Activated T-cell treated with anti-CD3 and anti-CD28 coated beads, Interleukin-2, amount 50 U/mL, for 72 hours (primary cell): ENCODE measurements around the gene SLC22A8. TPM values are rescaled to one million over a fixed set of nuclear protein-coding genes. Genes with fewer than 3 reads are reported as not detected.
"Not testable (repeated sequence)": the region's sequence is repeated elsewhere in the genome, so short reads cannot be mapped to it uniquely, and the experiment has no call there.

Experiments
- ATAC-seq, 2 donors: fragments of 150-1000 bp; cut with Tn5 transposase; replicated peaks in 1 of 2; 2 replicates each; pipeline ENCODE4 v1.10.0; 2021; ENCODE audit warnings: moderate library complexity in 2 of 2, mild to moderate bottlenecking in 1 of 2
- DNase-seq, 2 donors: peaks; one replicate each; pipeline ENCODE4 v3.0.0; 2021 to 2022; ENCODE audit warnings: mixed read lengths in 1 of 2
- H3K27ac Mint-ChIP-seq: one replicate; pipeline ENCODE4 v1.8.0; 2022; ENCODE audit warnings: mild to moderate bottlenecking, moderate library complexity, mixed read lengths
- H3K27me3 Mint-ChIP-seq: one replicate; pipeline ENCODE4 v1.8.0; 2022; ENCODE audit warnings: low read depth, mixed read lengths
- H3K36me3 Mint-ChIP-seq, 2 donors: one replicate each; pipeline ENCODE4 v1.8.0; 2022; ENCODE audit warnings: mixed read lengths in 2 of 2, mild to moderate bottlenecking in 1 of 2; ENCODE audit not compliant: insufficient read depth in 2 of 2
- H3K4me1 Mint-ChIP-seq: one replicate; pipeline ENCODE4 v1.8.0; 2022; ENCODE audit warnings: low read depth, mixed read lengths
- H3K4me3 Mint-ChIP-seq, 2 donors: one replicate each; pipeline ENCODE4 v1.8.0; 2022; ENCODE audit warnings: mild to moderate bottlenecking in 2 of 2, mixed read lengths in 2 of 2, moderate library complexity in 2 of 2
- H3K9me3 Mint-ChIP-seq, 2 donors: one replicate each; pipeline ENCODE4 v1.8.0; 2022; ENCODE audit warnings: mixed read lengths in 2 of 2
- total RNA-seq, 2 donors: library from RNA; stranded (reverse); gene quantifications; one replicate each; pipeline ENCODE4 v1.2.3, GENCODE V29; 2022

Gene SLC22A8
- total RNA-seq, result not detected

- Mint-ChIP-seq H3K27me3 (peaks cover 17% of the 10 kb centered on the region), H3K4me3 (no peak within 1 kb of the TSS), H3K27ac (no peak within 1 kb of the TSS), H3K36me3 (no peaks in the 10 kb centered on the region), H3K9me3 (no peaks in the 10 kb centered on the region), H3K4me1 (no peaks in the 10 kb centered on the region)
- no peak for DNase-seq
- ATAC-seq, result no peak
These were observed at the start of gene SLC22A8 for GRCh38 chr11:63015521-63016215. SLC22A8 (minus strand) TSS chr11:63015841; CDS start chr11:63014958, 883 bp downstream.

- not testable (repeated sequence) for H3K4me1 Mint-ChIP-seq, H3K4me3 Mint-ChIP-seq, H3K27ac Mint-ChIP-seq, H3K36me3 Mint-ChIP-seq, H3K27me3 Mint-ChIP-seq, H3K9me3 Mint-ChIP-seq, ATAC-seq, DNase-seq
These were observed 30.6 kb upstream of the SLC22A8 start for GRCh38 chr11:63046203-63046602.

GRCh38 chr11:63042596-63042995, 27.0 kb upstream of the SLC22A8 start:
- DNase-seq (no peak), ATAC-seq (no peak)
- Mint-ChIP-seq H3K4me1 (no peaks in the 10 kb centered on the region), H3K27ac (no peak overlapping the region), H3K36me3 (no peaks in the 10 kb centered on the region), H3K9me3 (peaks cover 0 to 1% of the 10 kb centered on the region in 2 donors), H3K4me3 (no peak overlapping the region), H3K27me3 (peaks cover 25% of the 10 kb centered on the region)

GRCh38 chr11:63032457-63032856, 16.8 kb upstream of the SLC22A8 start:
- no peak for ATAC-seq
- Mint-ChIP-seq H3K4me1 (no peaks in the 10 kb centered on the region), H3K27me3 (peaks cover 16% of the 10 kb centered on the region), H3K9me3 (no peaks in the 10 kb centered on the region), H3K27ac (no peak overlapping the region), H3K4me3 (no peak overlapping the region), H3K36me3 (no peaks in the 10 kb centered on the region)
- no peak for DNase-seq

- peak overlapping the region in 1 of 2 donors; percentile 24 for H3K4me3 Mint-ChIP-seq
- H3K4me1 Mint-ChIP-seq, result peaks cover 6% of the 10 kb centered on the region
- peaks cover 26% of the 10 kb centered on the region for H3K27me3 Mint-ChIP-seq
- no peak overlapping the region for H3K27ac Mint-ChIP-seq
- ATAC-seq (peak; percentile 69 to 84), DNase-seq (peak; percentile 80 to 85)
- no peaks in the 10 kb centered on the region for H3K36me3 Mint-ChIP-seq
- no peaks in the 10 kb centered on the region for H3K9me3 Mint-ChIP-seq
These were observed 8.4 kb upstream of the SLC22A8 start for GRCh38 chr11:63023841-63024648.

DNA sequence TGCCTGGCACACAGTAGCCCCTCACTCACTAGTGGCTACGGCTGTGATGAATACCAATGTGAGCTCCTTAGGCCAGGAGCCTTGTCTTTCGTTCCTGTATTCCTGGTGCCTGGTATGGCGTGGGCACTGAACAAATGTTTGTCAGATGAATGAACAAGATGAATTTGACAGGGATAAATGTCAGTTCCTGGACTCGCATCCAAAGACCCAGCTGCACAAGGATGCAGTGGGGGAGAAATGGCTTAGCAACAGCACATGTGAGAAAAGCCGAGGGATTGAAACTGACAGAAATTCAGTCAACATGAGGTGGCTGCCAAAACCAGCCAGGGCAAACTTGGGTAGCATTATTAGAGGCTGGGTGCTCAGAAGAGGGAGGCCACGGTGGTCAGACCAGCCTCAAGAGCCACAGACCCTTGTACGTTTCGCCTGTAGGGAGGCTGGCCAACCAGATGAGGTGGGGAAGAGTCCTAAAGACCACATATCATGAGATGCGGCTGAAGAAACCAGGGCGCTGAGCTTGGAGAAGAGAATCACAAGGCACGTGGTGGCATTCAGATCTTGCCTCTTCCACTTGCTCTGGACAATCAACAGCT, 7.7 kb upstream of the SLC22A8 start:
- DNase-seq, result no peak
- Mint-ChIP-seq H3K27me3 (peaks cover 26% of the 10 kb centered on the region), H3K4me1 (peaks cover 6% of the 10 kb centered on the region), H3K36me3 (no peaks in the 10 kb centered on the region), H3K27ac (no peak overlapping the region), H3K4me3 (no peak overlapping the region), H3K9me3 (no peaks in the 10 kb centered on the region)
- no peak for ATAC-seq

GRCh38 chr11:63022441-63022840, 6.8 kb upstream of the SLC22A8 start:
- Mint-ChIP-seq H3K4me3 (no peak overlapping the region), H3K4me1 (peaks cover 6% of the 10 kb centered on the region), H3K27me3 (peaks cover 26% of the 10 kb centered on the region), H3K9me3 (no peaks in the 10 kb centered on the region), H3K36me3 (no peaks in the 10 kb centered on the region), H3K27ac (no peak overlapping the region)
- no peak for ATAC-seq
- no peak for DNase-seq

GRCh38 chr11:63020671-63021291, 5.1 kb upstream of the SLC22A8 start:
- H3K27ac Mint-ChIP-seq, result no peak overlapping the region
- DNase-seq (peak; percentile 31 to 41), ATAC-seq (no peak)
- H3K36me3 Mint-ChIP-seq, result no peaks in the 10 kb centered on the region
- H3K4me3 Mint-ChIP-seq, result no peak overlapping the region
- peaks cover 26% of the 10 kb centered on the region for H3K27me3 Mint-ChIP-seq
- H3K4me1 Mint-ChIP-seq, result peaks cover 6% of the 10 kb centered on the region
- no peaks in the 10 kb centered on the region for H3K9me3 Mint-ChIP-seq

DNA sequence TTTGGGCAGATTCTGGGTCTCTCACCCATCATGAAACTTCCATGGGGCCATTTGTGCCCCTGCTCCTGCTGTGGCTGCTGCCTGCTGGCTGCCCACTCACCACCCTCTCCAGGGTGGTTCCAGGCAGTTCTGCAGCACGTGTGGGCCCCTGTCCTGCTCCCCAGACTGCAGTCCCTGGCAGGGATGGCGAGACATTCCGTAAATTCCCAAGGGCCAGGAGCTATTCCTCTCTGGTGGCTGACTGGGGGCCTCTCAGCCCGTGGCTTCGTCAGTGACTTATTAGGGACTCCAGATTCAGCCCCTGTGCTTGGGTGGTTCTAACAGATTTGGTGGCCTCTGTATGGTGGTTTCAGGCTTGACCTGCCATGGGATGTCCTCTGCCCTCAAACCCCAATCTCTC, 3.9 kb upstream of the SLC22A8 start:
- Mint-ChIP-seq H3K4me3 (no peak overlapping the region), H3K4me1 (peaks cover 6% of the 10 kb centered on the region), H3K27ac (no peak overlapping the region), H3K27me3 (peaks cover 27% of the 10 kb centered on the region), H3K36me3 (no peaks in the 10 kb centered on the region), H3K9me3 (no peaks in the 10 kb centered on the region)
- DNase-seq, result no peak
- ATAC-seq, result no peak

DNA sequence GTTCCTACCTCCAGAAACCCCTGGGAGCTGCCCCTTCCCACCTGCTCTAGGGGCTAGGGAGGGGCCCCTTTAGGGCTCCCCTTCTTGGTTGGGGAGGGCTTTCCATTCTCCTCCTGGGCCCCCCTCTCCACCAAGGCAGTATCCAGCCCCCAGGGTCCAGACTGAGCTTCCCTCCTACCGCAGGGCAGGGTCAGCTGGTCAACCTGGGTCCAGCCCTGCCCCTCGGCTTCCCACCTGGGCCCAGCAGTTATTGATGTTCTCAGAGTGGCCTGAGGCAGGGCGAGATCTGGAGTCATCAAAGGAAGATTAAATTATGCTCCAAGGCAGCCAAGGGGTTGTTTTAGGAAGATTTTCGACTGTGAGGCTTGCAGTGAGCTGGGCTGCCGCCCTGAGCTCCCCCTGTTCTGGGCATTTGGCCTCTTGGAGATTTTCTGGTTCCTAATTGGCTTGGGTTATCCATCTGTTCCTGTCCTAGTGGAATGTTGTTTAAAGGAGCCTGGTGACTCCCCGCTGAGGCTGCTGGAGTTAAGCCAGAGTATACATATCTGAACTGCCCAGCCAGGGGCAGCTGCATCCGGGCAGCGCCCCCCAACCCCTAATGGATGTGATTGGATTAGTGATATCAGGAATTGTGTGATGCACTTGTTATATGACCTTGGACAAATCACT, 1.8 kb upstream of the SLC22A8 start:
- Mint-ChIP-seq H3K4me3 (no peak overlapping the region), H3K9me3 (no peaks in the 10 kb centered on the region), H3K36me3 (no peaks in the 10 kb centered on the region)

GRCh38 chr11:63014408-63015055, 1.1 kb downstream of the SLC22A8 start:
- H3K27ac Mint-ChIP-seq, result no peak overlapping the region
- no peaks in the 10 kb centered on the region for H3K4me1 Mint-ChIP-seq
- H3K9me3 Mint-ChIP-seq, result no peaks in the 10 kb centered on the region
- no peaks in the 10 kb centered on the region for H3K36me3 Mint-ChIP-seq
- DNase-seq (no peak), ATAC-seq (no peak)
- no peak overlapping the region for H3K4me3 Mint-ChIP-seq
- H3K27me3 Mint-ChIP-seq, result peaks cover 17% of the 10 kb centered on the region

More for the DNA sequence above, 1.8 kb upstream of the SLC22A8 start:
- H3K27ac Mint-ChIP-seq, result no peak overlapping the region
- DNase-seq, result no peak
- no peak for ATAC-seq
- H3K27me3 Mint-ChIP-seq, result peaks cover 18% of the 10 kb centered on the region
- no peaks in the 10 kb centered on the region for H3K4me1 Mint-ChIP-seq

- Mint-ChIP-seq H3K36me3 (no peaks in the 10 kb centered on the region), H3K27me3 (peaks cover 17% of the 10 kb centered on the region), H3K9me3 (no peaks in the 10 kb centered on the region), H3K4me3 (no peak overlapping the region), H3K4me1 (no peaks in the 10 kb centered on the region), H3K27ac (no peak overlapping the region)
- ATAC-seq (no peak), DNase-seq (no peak)
These were observed 2.8 kb downstream of the SLC22A8 start for GRCh38 chr11:63012839-63013238.
